ENCODE data around the gene ZRANB1. TPM values are rescaled to one million over a fixed set of nuclear protein-coding genes. Genes with fewer than 3 reads are reported as not detected.

The ZRANB1 gene
- total and polyA plus RNA-seq, 2 of the 4 experiments (the other 2 are of a cell fraction): 11.2 to 24.7 TPM

- dilution Hi-C loops (cut with HindIII; ENCODE audit: low sequenced_read_pairs, unreplicated experiment): no loop called here
- no TSS peak for BruUV-seq (replicated peaks)
- DNase-seq: peak; percentile 29
Measured at GRCh38 chr10:125027871-125028869, 86.2 kb downstream of the ZRANB1 start.

More at GRCh38 chr10:125027871-125028869, 86.2 kb downstream of the ZRANB1 start:
- ATAC-seq (ENCODE audit: low read depth): no peak
- Histone ChIP-seq H3K56ac (ENCODE audit: extremely low read depth, insufficient read depth, low read length) (no peak overlapping the region), H3K79me1 (ENCODE audit: low read depth in 1 of 2, low read length in 2 of 2) (peaks cover 50 to 96% of the 10 kb centered on the region in 2 experiments), H4K5ac (ENCODE audit: low read depth, low read length) (no peak overlapping the region), H4K20me1 (ENCODE audit: insufficient read depth, low read length) (peaks cover 95% of the 10 kb centered on the region), H2BK20ac (ENCODE audit: low read depth, low read length) (no peak overlapping the region), H3K4me2 (ENCODE audit: low read depth, low read length) (no peak overlapping the region), H2BK5ac (ENCODE audit: low read depth, low read length, poor library complexity, severe bottlenecking) (no peak overlapping the region), H3K36me3 (ENCODE audit: control insufficient read depth, insufficient read depth, low read length) (peaks cover 16% of the 10 kb centered on the region; the same call in 1 of the 2 replicates), H2AK5ac (ENCODE audit: low read depth, low read length) (no peak overlapping the region; the same call in 1 of the 2 replicates), H3K4me3 (ENCODE audit: insufficient read depth, low read depth, low read length) (no peak overlapping the region), H3K18ac (ENCODE audit: low read depth, low read length) (no peak overlapping the region), H3K9me3 (ENCODE audit: control insufficient read depth, insufficient read depth, low read length) (no peaks in the 10 kb centered on the region), H3K14ac (replicated peaks; ENCODE audit: low read depth, low read length) (no peak overlapping the region; the same call in 1 of the 2 replicates), H3K27me3 (ENCODE audit: control insufficient read depth, insufficient read depth, low read length) (no peaks in the 10 kb centered on the region), H3K4ac (ENCODE audit: low read depth, low read length) (0 out of 2 replicates have a peak overlapping the region, but pooled peaks have one; percentile 32), H3K4me1 (ENCODE audit: control insufficient read depth, insufficient read depth, low read length) (peaks cover 26% of the 10 kb centered on the region), H3K27ac (ENCODE audit: insufficient read depth, low read length) (no peak overlapping the region), H2AFZ (replicated peaks; ENCODE audit: low read length, poor library complexity) (no peak overlapping the region), H2BK15ac (ENCODE audit: low read depth, low read length) (no peak overlapping the region), H2BK120ac (ENCODE audit: low read depth, low read length) (no peak overlapping the region), H3K23ac (ENCODE audit: low read depth, low read length) (no peak overlapping the region), H2AK9ac (replicated peaks; ENCODE audit: low read depth, low read length, poor library complexity) (no peak overlapping the region), H3K9ac (ENCODE audit: low read depth, low read length) (no peak overlapping the region), H4K91ac (ENCODE audit: insufficient read depth, low read depth, low read length) (no peak overlapping the region), H3K9me1 (ENCODE audit: insufficient read depth, low read length) (peaks cover 44% of the 10 kb centered on the region), H4K8ac (ENCODE audit: low read depth in 2 of 2, low read length in 2 of 2) (0 out of 4 replicates have a peak overlapping the region, but pooled peaks of 1 of the 2 experiments have one; percentile 10)
- intact Hi-C loops (cut with micrococcal nuclease) (loop anchor here (2.0 kb wide), 1 partner anchor 27 kb away; no protein-coding TSS in a partner anchor), in situ Hi-C loops (cut with MboI; ENCODE audit: low sequenced_read_pairs) (no loop called here)
- WGBS, 2 experiments (ENCODE audit: extremely low coverage in 2 of 2, insufficient read length in 1 of 2): 86% methylated on average over 7 of the region's 17 CpGs; no CpG with 5 or more reads in 1 of the 2 experiments
- CTCF ChIA-PET: no interaction called here
- no peak for TF ChIP-seq RFX5 (IDR thresholded peaks at IDR 0.05; ENCODE audit: low read depth, low read length)
- TF ChIP-seq CHD1 (IDR thresholded peaks at IDR 0.05; ENCODE audit: low read depth, low read length): no peak
- no peak for TF ChIP-seq MAFK (IDR thresholded peaks at IDR 0.05; ENCODE audit: low read depth, low read length)
- TF ChIP-seq POLR2A (IDR thresholded peaks at IDR 0.05; ENCODE audit: low read depth, low read length): no peak
- no peak for TF ChIP-seq CEBPB (IDR thresholded peaks at IDR 0.05; ENCODE audit: low read depth, low read length)
- no peak for TF ChIP-seq SMC3 (IDR thresholded peaks at IDR 0.05; ENCODE audit: low read depth, low read length)
- POLR2A ChIA-PET (ENCODE audit: unreplicated experiment): no interaction called here

Data from IMR-90 (cell line).